COLO668 (cell line): ENCODE results near the gene NDUFA6.
"Not testable (repeated sequence)": the region's sequence is repeated elsewhere in the genome, so short reads cannot be mapped to it uniquely, and the experiment has no call there.

Experiments used
- DNase-seq: peaks from one replicate; lab custom pipeline; 2025; ENCODE audit not compliant: unreplicated experiment; lab: John Stamatoyannopoulos, UW

The NDUFA6 gene

GRCh38 chr22:42072606-42073330 is 17.8 kb downstream of the NDUFA6 start:
- no peak for DNase-seq

DNA sequence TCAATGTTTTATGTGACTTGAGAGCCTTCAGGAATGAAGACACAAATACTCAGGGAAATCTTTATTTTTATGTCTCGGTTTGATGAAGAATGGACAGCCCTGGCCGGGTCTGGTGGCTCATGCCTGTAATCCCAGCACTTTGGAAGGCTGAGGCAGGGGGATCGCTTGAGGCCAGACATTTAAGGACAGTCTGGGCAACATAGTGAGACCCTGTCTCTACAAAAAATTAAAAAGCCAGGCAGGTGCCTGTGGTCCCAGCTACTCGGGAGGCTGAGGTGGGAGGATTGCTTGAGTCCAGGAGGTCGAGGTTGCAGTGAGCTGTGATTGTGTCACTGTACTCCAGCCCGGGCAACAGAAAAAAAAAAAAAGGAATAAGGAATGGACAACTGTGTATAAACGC is 19.1 kb downstream of the NDUFA6 start:
- DNase-seq = not testable (repeated sequence)

- DNase-seq = peak; percentile 98
Observed at GRCh38 chr22:42070517-42071422, 19.8 kb downstream of the NDUFA6 start, which contains the start of gene NAGA. TSS of gene NAGA (minus strand) at chr22:42070812. CDS start at chr22:42070297, 515 bp downstream.

DNA sequence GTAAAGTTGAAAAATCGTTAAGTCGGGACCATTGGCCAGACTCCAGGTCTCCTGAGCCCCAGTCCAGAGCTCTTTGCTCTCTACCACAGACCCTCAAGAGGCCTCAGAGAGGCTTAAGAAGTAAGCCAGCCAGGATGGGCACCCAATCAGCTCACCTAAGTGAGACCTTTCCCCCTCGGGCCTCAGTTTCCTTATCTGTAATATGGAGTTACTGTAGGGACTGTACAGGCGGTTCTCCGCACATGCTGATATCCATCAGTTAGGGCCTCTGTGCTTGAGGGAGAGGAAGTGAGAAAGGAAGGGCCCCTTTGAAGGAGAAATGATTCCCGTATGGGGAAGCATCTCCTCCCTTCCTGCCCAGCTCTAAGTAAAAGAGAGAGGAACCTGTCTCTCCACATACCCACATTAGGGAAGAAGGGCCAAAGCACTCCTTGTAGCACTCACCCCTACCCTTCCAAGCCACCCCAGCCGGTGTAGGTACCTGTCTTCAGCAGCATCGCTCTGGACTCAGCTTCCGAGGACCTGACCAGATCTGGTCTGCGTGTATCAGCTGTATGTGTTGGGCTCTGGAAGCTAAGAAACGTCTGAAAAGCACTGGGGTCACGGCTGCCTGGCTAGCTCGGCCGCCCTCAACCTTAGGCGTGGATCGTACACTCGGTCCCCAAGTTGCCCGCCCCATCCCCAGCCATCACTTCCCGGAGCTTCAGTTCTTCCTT is 20.6 kb downstream of the NDUFA6 start:
- DNase-seq = peak; percentile 47

DNA sequence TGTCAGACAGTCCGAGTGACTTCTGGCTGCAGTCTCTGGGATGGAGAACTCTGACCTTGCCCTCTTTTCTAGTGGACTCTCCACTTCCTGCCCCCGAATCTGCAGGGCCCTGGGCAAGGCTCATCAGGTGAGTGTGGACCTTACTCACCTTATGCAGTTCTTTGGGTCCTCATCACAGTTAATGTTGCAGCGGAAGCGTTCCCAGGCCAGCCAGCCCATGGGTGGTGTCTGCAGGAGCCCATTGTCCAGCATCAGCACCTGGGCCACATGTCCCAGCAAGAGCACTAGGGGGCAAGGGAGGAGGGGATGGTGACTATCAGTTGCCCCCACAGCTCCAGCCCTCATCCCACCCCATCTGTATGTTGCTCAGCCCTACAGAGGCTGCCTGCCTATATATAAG is 22.3 kb downstream of the NDUFA6 start:
- DNase-seq = no peak

GRCh38 chr22:42067671-42068251 is 22.8 kb downstream of the NDUFA6 start:
- no peak for DNase-seq

- no peak for DNase-seq
Observed at GRCh38 chr22:42066937-42067336, 23.6 kb downstream of the NDUFA6 start.

DNA sequence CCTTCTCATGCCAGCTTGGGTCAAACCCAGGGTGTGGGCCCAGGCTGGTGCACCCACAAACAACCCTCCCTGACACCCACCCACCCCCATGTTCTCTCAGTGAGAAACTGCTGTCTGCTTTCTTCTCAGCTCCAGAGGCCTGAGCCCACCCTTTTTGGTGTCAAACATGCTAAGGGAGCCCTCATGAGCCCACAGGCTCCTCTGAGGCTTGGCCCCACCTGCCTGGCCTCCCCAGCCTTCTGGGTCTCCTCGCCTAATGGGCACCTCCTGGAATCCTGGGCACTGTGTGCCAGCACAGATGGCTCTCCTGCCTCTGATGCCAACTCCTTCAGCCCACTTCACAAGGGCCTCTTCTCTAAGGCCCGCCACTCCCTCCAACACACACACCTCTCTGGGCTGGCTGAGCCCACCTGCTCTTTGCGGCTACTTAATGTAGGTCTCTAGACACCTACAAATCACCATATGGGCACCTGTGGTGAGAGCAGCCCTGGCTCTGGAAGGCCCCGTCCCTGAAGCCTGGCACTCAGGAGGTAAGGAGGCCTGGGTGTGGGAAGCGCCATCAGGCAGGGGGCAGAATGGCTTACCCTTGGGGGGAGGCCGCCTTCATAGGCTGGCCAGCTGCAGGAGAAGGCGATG is 24.3 kb downstream of the NDUFA6 start:
- no peak for DNase-seq

- DNase-seq = no peak
Observed at GRCh38 chr22:42065438-42066125, 25.0 kb downstream of the NDUFA6 start.

GRCh38 chr22:42064629-42065028 is 25.9 kb downstream of the NDUFA6 start:
- no peak for DNase-seq

DNA sequence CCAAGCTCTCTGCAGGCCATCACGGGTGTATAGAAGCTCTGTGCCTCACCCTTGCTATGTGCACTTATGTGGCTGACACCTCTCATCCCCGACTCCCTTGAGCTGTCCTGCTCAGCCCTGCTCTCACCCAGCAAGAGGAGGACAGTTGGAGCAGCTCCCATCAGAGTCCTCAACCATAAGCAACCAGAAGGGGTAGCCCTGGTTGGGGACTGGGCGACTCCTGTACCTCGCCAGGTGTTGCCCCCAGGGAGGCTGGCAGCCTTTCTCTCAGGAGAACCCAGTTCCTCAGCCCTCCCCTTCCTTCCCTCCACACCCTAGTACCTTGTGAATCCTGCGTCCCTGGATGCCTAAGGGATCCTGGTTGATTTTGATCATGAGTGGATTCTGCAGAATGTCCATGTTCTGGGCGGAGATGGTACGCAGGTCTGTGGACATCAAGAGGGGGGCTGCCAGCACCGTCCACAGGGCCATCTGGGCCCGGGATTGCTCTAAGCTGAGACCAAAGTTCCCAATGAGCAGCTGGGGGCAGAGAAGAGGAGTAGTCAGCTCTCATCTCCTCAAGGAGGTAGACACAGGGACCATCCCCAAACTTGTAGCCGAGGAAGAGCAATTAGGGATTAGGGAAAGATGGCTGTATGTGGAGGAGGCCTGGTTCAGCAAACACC is 27.9 kb downstream of the NDUFA6 start:
- DNase-seq = no peak

- no peak for DNase-seq
Observed at GRCh38 chr22:42061041-42061440, 29.5 kb downstream of the NDUFA6 start.

DNA sequence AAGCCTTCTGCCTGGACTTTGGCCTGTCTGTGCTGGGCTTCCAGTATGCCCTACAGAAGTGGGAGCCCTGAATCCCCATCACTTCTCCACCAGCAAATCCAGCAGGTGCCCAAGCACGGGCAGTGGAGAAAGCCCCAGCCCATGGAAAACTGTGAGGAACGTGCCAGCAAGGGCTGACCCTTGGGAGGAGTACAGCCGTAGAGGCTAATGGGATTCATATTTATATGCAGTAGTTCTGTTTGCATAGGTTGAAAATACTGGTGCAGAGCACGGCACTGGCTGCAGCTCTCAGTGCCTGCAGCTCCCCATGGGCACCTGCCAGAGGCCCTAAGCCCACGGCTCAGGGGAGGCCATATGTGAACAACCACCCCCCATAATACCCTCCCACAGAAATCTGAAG is 30.1 kb downstream of the NDUFA6 start:
- DNase-seq = no peak

- no peak for DNase-seq
Observed at GRCh38 chr22:42056757-42057511, 33.6 kb downstream of the NDUFA6 start.

- no peak for DNase-seq
Observed at GRCh38 chr22:42052765-42053164, 37.8 kb downstream of the NDUFA6 start.

DNA sequence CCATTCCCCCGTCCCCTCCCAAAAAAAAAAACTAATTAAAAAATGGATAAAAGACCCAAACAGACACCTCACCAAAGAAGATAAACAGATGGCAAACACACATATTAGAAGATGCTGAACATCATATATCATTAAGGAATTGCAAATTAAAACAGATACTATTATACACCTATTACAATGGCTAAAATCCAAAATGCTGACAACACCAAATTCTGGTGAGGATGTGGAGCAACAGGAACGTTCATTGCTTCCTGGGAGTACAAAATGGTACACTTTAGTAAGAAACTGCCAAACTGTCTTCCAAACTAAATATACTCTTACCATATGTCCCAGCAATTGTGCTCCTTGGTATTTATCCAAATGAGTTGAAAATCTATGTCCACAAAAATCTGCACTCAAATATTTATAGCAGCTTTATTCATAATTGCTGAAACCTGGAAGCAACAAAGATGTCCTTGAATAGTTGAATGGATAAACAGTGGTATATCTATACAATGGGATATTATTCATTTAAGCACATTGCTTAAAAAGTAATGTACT is 39.9 kb downstream of the NDUFA6 start:
- no peak for DNase-seq

- DNase-seq = no peak
Observed at GRCh38 chr22:42041784-42042183, 48.8 kb downstream of the NDUFA6 start.

DNA sequence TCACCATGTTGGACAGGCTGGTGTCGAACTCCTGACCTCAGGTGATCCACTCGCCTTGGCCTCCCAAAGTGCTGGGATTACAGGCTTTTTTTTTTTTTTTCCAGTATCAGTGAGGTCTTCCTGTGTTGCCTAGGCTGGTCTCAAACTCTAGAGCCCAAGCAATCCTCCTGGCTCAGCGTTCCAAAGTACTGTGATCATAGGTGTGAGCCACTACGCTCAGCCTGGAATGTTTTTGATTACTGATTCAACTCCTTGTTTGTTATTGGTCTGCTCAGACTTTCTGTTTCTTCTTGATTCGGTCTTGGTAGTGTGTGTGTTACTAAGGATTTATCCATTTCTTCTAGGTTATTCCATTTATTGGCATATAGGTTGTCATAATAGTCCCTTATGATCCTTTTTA is 51.3 kb downstream of the NDUFA6 start:
- DNase-seq = no peak
